Effector memory CD4-positive, alpha-beta T cell (primary cell): ENCODE measurements around the gene KCNC3.

Source experiments
- DNase-seq, 3 donors: peaks; one replicate each; pipeline ENCODE4 v3.0.0-alpha.2; 2020
- H3K27ac ChIP-seq: 2 replicates; pipeline ENCODE4 v1.7.0; 2013; ENCODE audit warnings: mild to moderate bottlenecking, low read length, moderate library complexity; ENCODE audit not compliant: insufficient read depth, poor library complexity, severe bottlenecking
- H3K27me3 ChIP-seq: replicated peaks from 2 replicates; pipeline ENCODE4 v1.7.0; 2013; ENCODE audit warnings: mild to moderate bottlenecking, low read length; ENCODE audit not compliant: insufficient read depth, control insufficient read depth, poor library complexity, severe bottlenecking
- H3K36me3 ChIP-seq: 2 replicates; pipeline ENCODE4 v1.7.0; 2013; ENCODE audit warnings: mild to moderate bottlenecking, low read length, moderate library complexity; ENCODE audit not compliant: control insufficient read depth, insufficient read depth
- H3K4me1 ChIP-seq: 2 replicates; pipeline ENCODE4 v1.7.0; 2013; ENCODE audit warnings: low read length, mild to moderate bottlenecking; ENCODE audit not compliant: control insufficient read depth, insufficient read depth, poor library complexity, severe bottlenecking
- H3K4me3 ChIP-seq: 2 replicates; pipeline ENCODE4 v1.7.0; 2013; ENCODE audit warnings: low read length, low read depth, mild to moderate bottlenecking; ENCODE audit not compliant: insufficient read depth, poor library complexity, severe bottlenecking
- H3K9me3 ChIP-seq: 2 replicates; pipeline ENCODE4 v1.7.0; 2013; ENCODE audit warnings: mild to moderate bottlenecking, low read length, moderate library complexity; ENCODE audit not compliant: control insufficient read depth

Gene KCNC3

GRCh38 chr19:50266041-50266440 lies 63.1 kb downstream of the KCNC3 start:
- Histone ChIP-seq H3K27ac (no peak overlapping the region), H3K4me3 (no peak overlapping the region), H3K4me1 (no peaks in the 10 kb centered on the region), H3K9me3 (no peaks in the 10 kb centered on the region), H3K27me3 (peaks cover 3% of the 10 kb centered on the region), H3K36me3 (no peaks in the 10 kb centered on the region)
- no peak for DNase-seq

- no peak for DNase-seq
These were observed 64.5 kb downstream of the KCNC3 start for GRCh38 chr19:50264483-50265186.

GRCh38 chr19:50263176-50263575 lies 66.0 kb downstream of the KCNC3 start:
- Histone ChIP-seq H3K27ac (no peak overlapping the region), H3K27me3 (no peaks in the 10 kb centered on the region), H3K36me3 (no peaks in the 10 kb centered on the region), H3K9me3 (no peaks in the 10 kb centered on the region), H3K4me1 (no peaks in the 10 kb centered on the region), H3K4me3 (no peak overlapping the region)
- no peak for DNase-seq

More at GRCh38 chr19:50264483-50265186, 64.5 kb downstream of the KCNC3 start:
- no peaks in the 10 kb centered on the region for H3K36me3 ChIP-seq
- H3K4me1 ChIP-seq = no peaks in the 10 kb centered on the region
- peaks cover 1% of the 10 kb centered on the region for H3K27me3 ChIP-seq
- H3K9me3 ChIP-seq = no peaks in the 10 kb centered on the region
- H3K27ac ChIP-seq = no peak overlapping the region
- no peak overlapping the region for H3K4me3 ChIP-seq
